ENCODE data around the gene GAB2. TPM values are rescaled to one million over a fixed set of nuclear protein-coding genes. Genes with fewer than 3 reads are reported as not detected.

The GAB2 gene
- polyA plus RNA-seq, 1 experiment = 8.7 TPM

DNA sequence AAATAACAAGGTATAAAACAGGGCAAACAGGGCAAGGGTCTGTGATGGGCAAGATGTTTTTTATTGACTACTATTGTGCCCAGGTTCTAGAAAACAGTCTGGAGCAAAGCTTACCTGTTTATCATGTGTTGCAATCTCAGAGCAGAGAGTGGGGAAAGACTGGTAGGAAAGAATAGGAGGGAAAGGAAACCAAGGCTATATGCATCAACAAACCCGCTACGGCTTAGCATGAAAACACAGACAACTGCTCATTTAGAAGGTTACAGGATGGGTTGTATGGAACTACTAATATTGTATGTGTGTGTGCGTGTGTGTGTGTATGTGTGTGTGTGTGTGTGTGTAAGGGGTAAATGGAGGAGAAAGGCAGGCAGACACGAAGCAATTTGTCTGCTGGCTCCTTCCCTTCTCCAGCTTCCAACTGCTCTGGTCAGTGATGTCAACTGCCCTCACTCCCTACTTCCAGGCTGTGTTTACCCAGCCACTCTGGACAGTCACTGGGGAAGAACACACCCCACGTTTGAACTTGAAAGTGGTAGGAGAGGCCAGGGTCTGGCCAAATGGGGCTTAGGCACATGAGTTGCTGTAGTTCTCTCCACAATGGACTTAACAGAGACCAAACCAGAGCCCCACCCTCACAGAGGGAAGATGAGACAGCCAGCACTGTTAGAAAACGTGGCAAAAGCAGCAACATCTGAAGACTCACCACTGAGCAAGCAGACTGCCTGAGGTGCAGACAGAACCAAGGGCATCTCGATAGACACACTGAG lies 47.0 kb downstream of the GAB2 start:
- ChIA-PET POLR2A (interaction anchor here (0.6 kb wide), 1 partner anchor 60 kb away, joined by 4 read pairs; no protein-coding TSS in a partner anchor), CTCF (no interaction called here)
- Histone ChIP-seq H3K27me3 (ENCODE audit: control insufficient read depth, insufficient read depth, low read length) (no peaks in the 10 kb centered on the region), H3K9me3 (ENCODE audit: control insufficient read depth, insufficient read depth, low read length) (no peaks in the 10 kb centered on the region), H3K27ac (ENCODE audit: low read depth, low read length) (no peak overlapping the region), H3K4me3 (ENCODE audit: low read depth, low read length) (no peak overlapping the region)
- TF ChIP-seq, protein P1, sequence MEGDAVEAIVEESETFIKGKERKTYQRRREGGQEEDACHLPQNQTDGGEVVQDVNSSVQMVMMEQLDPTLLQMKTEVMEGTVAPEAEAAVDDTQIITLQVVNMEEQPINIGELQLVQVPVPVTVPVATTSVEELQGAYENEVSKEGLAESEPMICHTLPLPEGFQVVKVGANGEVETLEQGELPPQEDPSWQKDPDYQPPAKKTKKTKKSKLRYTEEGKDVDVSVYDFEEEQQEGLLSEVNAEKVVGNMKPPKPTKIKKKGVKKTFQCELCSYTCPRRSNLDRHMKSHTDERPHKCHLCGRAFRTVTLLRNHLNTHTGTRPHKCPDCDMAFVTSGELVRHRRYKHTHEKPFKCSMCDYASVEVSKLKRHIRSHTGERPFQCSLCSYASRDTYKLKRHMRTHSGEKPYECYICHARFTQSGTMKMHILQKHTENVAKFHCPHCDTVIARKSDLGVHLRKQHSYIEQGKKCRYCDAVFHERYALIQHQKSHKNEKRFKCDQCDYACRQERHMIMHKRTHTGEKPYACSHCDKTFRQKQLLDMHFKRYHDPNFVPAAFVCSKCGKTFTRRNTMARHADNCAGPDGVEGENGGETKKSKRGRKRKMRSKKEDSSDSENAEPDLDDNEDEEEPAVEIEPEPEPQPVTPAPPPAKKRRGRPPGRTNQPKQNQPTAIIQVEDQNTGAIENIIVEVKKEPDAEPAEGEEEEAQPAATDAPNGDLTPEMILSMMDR (IDR thresholded peaks at IDR 0.05; ENCODE audit: low read depth, low read length) = no peak
- DNase-seq (ENCODE audit: low read depth, low spot score) = no peak

DNA sequence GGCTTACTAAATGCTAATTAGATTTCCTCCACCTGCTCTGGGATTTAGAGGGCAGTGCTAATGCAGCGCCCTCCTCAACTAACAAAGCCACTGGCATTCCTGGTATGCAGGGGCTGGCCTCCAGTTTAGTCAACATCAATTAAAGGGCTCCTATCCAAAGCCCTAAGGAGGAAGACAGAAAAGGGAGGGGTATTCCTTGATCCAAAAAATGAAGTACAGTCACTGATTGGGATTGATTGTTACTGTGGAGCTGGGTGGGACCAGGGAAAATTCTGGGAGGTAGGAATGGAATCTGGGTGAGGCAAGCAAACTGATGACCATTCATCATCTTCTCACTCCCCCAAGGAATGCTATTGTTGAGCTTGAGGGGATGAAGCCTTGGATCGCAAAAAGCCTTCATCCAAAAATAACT lies 52.2 kb downstream of the GAB2 start:
- ChIA-PET POLR2A (no interaction called here), CTCF (no interaction called here)
- no peaks in the 10 kb centered on the region for H3K9me3 ChIP-seq (ENCODE audit: control insufficient read depth, insufficient read depth, low read length)
- no peak overlapping the region for H3K4me3 ChIP-seq (ENCODE audit: low read depth, low read length)
- no peak overlapping the region for H3K27ac ChIP-seq (ENCODE audit: low read depth, low read length)
- TF ChIP-seq, protein P1 (IDR thresholded peaks at IDR 0.05; ENCODE audit: low read depth, low read length) = no peak
- DNase-seq (ENCODE audit: low read depth, low spot score) = no peak
- H3K27me3 ChIP-seq (ENCODE audit: control insufficient read depth, insufficient read depth, low read length) = no peaks in the 10 kb centered on the region

DNA sequence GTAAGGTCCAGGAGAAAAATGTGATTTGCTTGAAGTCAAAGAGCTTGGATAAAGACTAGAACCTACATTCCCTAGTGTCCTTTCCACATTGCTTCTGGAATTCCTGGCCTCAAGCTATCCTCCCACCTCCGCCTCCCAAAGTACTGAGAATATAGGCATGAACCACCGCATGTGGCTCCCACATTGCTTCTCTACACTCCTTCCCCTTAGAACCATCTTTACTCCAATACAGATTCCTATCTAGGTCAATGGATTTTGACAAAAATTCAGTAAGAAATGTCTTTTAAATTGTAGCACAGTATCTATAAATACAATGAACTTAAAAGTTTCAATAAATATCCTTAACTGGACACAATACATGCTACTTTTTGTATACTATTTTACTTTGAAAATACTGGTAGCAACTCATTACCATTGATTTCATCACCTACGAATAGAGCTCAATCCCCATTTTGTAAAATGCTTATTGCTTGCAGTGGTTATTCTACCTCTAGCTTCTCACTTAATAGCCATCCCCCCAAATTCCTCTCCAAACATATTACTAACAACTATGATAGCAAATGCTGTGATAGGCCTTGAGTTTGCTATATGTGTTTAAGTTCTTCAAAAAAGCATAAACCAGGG lies 53.4 kb downstream of the GAB2 start:
- CTCF ChIA-PET = no interaction called here
- TF ChIP-seq, protein P1 (IDR thresholded peaks at IDR 0.05; ENCODE audit: low read depth, low read length) = no peak
- Histone ChIP-seq H3K4me3 (ENCODE audit: low read depth, low read length) (no peak overlapping the region), H3K27me3 (ENCODE audit: control insufficient read depth, insufficient read depth, low read length) (no peaks in the 10 kb centered on the region), H3K27ac (ENCODE audit: low read depth, low read length) (no peak overlapping the region), H3K9me3 (ENCODE audit: control insufficient read depth, insufficient read depth, low read length) (no peaks in the 10 kb centered on the region)
- no peak for DNase-seq (ENCODE audit: low read depth, low spot score)
- POLR2A ChIA-PET = no interaction called here

DNA sequence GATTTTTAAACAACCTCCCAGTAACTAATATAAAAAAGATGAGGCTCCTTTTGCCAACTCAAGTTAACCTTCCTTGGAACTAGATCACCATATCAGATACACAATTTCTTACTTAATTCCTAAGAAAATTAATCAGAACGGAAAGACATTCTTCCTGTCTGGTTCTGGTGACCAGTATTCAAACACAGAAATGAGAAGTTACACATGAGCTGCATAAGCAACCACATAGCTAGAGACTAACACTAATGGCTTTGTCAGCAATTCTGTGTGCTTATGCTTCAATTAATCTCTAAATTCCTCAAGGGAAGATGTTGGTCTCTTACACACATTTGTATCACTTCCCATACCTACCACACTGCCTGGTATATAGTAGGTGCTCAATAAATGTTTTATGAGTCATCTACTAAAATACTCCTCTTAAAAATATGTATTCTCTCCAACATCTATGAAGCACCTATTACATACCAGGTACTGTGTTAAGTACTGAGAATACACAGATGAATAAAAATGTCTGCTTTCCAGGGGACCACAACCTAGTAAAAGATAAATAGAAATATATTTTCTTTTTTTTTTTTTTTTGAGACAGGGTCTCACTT lies 54.5 kb downstream of the GAB2 start:
- Histone ChIP-seq H3K4me3 (ENCODE audit: low read depth, low read length) (no peak overlapping the region), H3K27me3 (ENCODE audit: control insufficient read depth, insufficient read depth, low read length) (no peaks in the 10 kb centered on the region), H3K27ac (ENCODE audit: low read depth, low read length) (no peak overlapping the region), H3K9me3 (ENCODE audit: control insufficient read depth, insufficient read depth, low read length) (no peaks in the 10 kb centered on the region)
- ChIA-PET POLR2A (no interaction called here), CTCF (no interaction called here)
- TF ChIP-seq, protein P1 (IDR thresholded peaks at IDR 0.05; ENCODE audit: low read depth, low read length) = no peak
- DNase-seq (ENCODE audit: low read depth, low spot score) = no peak

DNA sequence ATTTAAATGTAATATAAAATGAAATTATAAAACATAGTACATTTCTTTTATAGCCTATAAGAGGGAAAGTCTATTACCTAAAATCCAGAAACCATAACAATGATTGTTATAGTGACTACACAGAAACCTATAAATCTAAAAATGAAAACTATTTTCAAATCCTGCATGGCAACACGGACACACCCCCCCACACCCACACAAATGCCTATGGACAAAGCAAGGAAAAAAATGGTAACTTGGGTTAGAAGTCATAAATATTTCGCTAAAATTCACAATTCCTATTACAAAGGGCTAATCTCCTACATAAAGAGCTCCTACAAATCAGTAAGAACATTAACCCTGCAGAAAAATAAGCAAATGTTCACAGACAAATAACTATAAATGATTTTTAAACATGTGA lies 56.4 kb downstream of the GAB2 start:
- no peak for DNase-seq (ENCODE audit: low read depth, low spot score)
- H3K9me3 ChIP-seq (ENCODE audit: control insufficient read depth, insufficient read depth, low read length) = no peaks in the 10 kb centered on the region
- H3K4me3 ChIP-seq (ENCODE audit: low read depth, low read length) = no peak overlapping the region
- TF ChIP-seq, protein P1 (IDR thresholded peaks at IDR 0.05; ENCODE audit: low read depth, low read length) = no peak
- no peaks in the 10 kb centered on the region for H3K27me3 ChIP-seq (ENCODE audit: control insufficient read depth, insufficient read depth, low read length)
- no peak overlapping the region for H3K27ac ChIP-seq (ENCODE audit: low read depth, low read length)
- CTCF ChIA-PET = no interaction called here
- POLR2A ChIA-PET = no interaction called here

Data from AG04450 (cell line).